Choroid plexus epithelial cell (primary cell): Measurements from ENCODE around the gene SQOR.

ENCODE experiments used
- DNase-seq: peaks from one replicate; pipeline ENCODE4 v3.0.0-alpha.2; 2010; ENCODE audit warnings: low read depth
- H3K4me3 ChIP-seq: 2 replicates; pipeline ENCODE4 v1.5.1; 2011; ENCODE audit warnings: low read depth, mild to moderate bottlenecking, control low read depth, low read length, moderate library complexity
- TF ChIP-seq, protein P1 (sequence below): conservative IDR thresholded peaks from 2 replicates; pipeline ENCODE4 v1.5.1; 2011; ENCODE audit warnings: low read depth, mild to moderate bottlenecking, control low read depth, inconsistent platforms, low read length, moderate library complexity

Gene SQOR

GRCh38 chr15:45634432-45635190 lies at the start of gene SQOR:
TSS of gene SQOR (plus strand) at chr15:45635029. CDS start at chr15:45658924, 23,895 bp downstream.
- DNase-seq = peak; percentile 46
- H3K4me3 ChIP-seq = peak within 1 kb of the TSS; percentile 70
- TF ChIP-seq, protein P1, sequence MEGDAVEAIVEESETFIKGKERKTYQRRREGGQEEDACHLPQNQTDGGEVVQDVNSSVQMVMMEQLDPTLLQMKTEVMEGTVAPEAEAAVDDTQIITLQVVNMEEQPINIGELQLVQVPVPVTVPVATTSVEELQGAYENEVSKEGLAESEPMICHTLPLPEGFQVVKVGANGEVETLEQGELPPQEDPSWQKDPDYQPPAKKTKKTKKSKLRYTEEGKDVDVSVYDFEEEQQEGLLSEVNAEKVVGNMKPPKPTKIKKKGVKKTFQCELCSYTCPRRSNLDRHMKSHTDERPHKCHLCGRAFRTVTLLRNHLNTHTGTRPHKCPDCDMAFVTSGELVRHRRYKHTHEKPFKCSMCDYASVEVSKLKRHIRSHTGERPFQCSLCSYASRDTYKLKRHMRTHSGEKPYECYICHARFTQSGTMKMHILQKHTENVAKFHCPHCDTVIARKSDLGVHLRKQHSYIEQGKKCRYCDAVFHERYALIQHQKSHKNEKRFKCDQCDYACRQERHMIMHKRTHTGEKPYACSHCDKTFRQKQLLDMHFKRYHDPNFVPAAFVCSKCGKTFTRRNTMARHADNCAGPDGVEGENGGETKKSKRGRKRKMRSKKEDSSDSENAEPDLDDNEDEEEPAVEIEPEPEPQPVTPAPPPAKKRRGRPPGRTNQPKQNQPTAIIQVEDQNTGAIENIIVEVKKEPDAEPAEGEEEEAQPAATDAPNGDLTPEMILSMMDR = no peak

GRCh38 chr15:45585069-45585791 lies 49.6 kb upstream of the SQOR start:
- DNase-seq = no peak
- no peak overlapping the region for H3K4me3 ChIP-seq
- TF ChIP-seq, protein P1 = no peak

- no peak for DNase-seq
- TF ChIP-seq, protein P1 = no peak
- peak overlapping the region; percentile 97 for H3K4me3 ChIP-seq
Measured at GRCh38 chr15:45586125-45586524, 48.7 kb upstream of the SQOR start.

DNA sequence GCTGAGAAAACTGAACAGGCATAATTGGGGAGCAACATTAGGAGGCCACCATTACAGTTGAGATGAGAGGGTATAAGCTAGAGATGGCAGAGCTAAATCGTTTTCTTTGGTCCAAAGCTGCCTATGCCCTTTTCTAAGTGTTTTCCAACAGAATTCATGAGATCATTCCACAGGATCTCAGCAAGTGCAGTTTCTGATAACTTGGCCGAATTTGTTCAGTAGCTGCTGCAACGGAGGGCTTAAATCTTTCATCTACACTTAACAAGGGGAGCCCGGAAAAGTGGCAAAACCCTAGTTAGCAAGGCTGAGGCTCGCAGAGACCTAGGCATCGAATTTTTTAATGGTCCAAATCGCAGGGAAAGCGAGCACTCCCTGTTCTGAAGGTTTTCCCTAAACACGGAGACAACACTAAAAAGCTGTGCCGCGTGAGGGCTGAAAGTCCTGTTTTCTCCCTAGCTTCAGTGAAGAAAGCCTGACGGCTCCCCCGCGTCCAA lies 48.2 kb upstream of the SQOR start:
- TF ChIP-seq, protein P1 = no peak
- peak overlapping the region; percentile 97 for H3K4me3 ChIP-seq
- no peak for DNase-seq

DNA sequence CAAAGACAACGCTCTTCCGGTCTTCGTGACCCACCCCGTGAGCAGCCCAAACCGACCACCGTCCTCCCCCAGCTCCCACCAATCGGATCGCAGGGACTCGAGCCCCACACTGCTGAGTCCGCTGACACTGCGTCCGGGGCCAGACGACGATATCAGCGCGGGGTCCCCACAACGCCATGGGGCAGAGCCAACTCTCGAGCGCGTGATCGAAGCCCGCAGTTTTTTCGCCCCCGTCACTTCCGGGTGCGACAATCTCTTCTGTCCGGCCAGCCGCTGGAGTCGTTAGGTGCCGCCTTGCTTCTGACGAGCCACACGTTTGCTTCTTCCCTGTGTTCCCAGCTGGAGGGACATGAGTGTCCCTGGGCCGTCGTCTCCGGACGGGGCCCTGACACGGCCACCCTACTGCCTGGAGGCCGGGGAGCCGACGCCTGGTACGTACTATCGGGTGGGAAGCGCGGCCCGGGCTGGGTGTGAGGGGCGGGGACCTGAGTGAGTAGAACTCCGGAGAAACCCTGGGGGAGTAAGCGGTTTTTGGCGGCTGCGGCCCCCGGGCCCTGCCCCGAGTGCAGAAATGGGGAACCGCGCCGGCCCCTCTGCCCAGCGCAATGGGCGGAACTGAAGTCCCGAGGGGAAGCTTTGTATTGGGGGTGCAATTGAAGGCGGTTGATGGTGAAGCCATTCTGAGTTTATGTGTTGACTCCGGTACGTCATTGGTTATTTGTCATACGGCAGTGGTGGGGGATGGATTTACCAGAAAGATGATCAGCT lies 47.5 kb upstream of the SQOR start, which contains the start of gene BLOC1S6:
Gene BLOC1S6, plus strand, starts transcription at position 285 of the 768 bp plus-strand sequence. Its CDS starts 65 bp downstream, at position 350.
- peak; percentile 94 for DNase-seq
- H3K4me3 ChIP-seq = peak within 1 kb of the TSS; percentile 97
- TF ChIP-seq, protein P1 = no peak

DNA sequence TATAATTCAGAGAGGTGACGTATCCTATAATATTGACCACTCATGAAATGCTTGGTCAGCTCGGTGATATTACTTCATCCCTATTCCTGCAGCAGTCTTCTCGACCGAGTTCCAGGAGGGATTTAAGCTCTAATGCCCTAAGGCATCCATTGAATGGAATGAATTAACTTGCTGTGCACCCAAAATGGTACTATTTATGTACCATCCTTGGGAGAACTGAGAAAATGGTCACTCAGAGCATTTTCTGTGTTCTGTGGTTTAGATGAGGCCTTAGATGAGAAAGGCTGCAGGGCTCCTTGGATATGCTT lies 47.0 kb upstream of the SQOR start:
- H3K4me3 ChIP-seq = peak overlapping the region; percentile 97
- TF ChIP-seq, protein P1 = no peak
- no peak for DNase-seq
